Activated CD8-positive, alpha-beta memory T cell treated with anti-CD3 and anti-CD28 coated beads for 48 hours (primary cell): Measurements from ENCODE around the gene PPP1R14C.
A peak's percentile ranks its signal among the peaks of the same experiment; 100 is the strongest.

Experiments
- DNase-seq, 3 experiments: peaks; one replicate each; pipeline ENCODE4 v3.0.0-alpha.2; 2020; ENCODE audit warnings: low read depth in 2 of 3, low spot score in 2 of 3

The PPP1R14C gene, protein sequence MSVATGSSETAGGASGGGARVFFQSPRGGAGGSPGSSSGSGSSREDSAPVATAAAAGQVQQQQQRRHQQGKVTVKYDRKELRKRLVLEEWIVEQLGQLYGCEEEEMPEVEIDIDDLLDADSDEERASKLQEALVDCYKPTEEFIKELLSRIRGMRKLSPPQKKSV

DNA sequence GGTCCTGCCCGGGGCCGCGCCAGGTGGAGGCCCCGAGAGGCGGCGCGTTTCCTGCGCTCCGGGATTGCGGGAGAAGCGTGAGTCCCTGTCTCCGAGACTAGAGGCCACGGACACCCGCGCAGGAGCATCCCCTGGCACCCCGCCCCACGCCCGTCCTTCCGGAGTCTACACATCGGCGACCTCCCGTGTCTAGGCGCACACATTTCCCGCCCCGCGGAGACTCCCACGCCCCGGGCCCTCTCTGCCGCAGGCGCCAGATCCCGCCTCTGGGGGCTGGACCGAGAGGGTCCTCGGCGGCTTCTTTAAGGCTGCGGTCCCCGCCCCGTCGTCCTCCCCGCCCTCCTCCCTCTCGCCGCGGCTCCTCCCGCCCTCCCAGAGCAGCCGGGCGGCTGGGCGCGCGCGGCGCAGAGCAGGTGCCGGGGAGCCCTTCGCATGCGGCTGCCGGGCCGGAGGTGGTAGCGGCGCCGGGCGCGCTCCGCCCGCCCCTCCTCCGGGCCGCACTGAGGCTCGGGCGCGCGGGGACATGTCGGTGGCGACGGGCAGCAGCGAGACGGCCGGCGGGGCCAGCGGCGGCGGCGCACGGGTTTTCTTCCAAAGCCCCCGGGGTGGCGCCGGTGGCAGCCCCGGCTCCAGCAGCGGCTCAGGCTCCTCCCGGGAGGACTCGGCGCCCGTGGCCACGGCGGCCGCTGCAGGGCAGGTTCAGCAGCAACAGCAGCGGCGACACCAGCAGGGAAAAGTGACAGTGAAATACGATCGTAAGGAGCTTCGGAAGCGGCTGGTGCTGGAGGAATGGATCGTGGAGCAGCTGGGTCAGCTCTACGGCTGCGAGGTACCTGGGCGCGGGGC is at the start of gene PPP1R14C:
Gene PPP1R14C (plus strand): TSS at position 375 of the 846 bp plus-strand sequence. CDS start 149 bp downstream, at position 524.
- DNase-seq = peak in 2 of 3 experiments; percentile 3 to 6

DNA sequence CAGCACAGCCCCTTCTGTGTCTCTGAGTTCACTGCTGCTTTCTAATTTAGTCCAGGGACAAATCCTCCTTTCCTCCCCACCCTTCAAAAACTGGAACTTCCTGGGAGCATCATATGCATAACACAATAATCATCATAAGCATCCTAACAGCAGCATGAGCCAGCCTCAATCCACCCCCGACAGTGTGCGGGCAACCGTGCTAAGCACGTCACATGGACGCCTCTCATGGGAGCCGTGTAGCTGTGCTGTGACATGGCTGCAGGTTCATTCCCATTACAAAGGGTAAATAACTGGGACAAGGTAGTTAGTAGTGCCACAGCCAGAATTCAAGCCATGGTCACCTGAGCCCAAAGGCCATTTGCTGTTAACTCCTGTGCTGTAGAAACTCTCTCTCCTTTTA is 49.4 kb upstream of the PPP1R14C start:
- DNase-seq = no peak

DNA sequence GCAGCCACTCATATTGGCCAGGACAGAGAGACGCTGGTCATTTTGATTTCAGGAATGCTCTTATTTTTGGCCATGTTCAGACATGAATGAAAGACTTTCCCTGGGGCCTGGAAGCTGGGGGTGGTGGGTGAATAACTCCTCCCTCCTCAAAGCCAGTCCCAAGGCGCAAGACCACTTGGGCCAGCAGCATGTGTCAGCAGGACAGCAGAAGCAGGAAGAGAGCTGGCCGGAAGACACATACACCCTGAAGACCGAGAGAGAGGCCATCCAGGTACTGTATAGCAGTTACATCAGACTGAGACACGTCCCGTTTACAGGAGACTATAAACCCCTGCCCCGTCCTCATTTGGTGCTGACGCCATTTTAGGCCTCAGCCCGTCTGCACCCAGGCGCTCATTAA is 44.7 kb upstream of the PPP1R14C start:
- DNase-seq = no peak

DNA sequence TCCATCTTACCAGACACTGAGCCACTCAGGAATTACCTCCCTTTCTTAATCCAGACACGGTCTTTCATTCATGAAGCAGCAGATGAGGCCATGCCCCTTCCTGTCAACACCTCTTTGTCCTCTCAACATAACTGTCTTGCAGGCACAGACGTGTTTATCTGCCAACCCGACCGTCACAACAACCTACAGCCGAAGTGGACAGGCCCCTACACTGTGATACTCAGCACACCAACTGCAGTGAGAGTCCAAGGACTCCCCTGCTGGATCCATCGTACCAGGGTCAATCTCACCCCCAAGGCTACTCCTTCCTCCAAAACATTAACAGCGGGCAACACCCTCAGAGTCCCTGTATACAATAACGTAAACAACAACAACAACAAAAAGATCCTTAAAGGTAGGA is 43.3 kb upstream of the PPP1R14C start:
- DNase-seq = no peak

DNA sequence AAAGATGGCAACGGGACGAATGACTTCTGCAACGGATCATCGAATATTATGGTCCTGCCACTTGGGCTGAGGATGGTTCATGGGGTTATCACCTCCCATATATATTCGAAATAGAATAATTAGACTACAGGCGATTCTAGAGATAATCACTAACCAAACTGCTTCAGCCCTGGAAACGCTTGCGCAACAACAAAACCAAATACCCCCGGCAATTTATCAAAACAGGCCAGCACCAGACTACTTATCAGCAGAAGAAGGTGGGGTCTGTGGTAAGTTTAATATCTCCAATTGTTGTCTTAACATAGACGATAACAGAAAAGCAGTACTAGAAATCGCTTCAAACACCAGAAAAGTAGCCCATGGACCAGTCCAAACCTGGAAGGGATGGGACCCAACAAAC is 42.9 kb upstream of the PPP1R14C start:
- no peak for DNase-seq

DNA sequence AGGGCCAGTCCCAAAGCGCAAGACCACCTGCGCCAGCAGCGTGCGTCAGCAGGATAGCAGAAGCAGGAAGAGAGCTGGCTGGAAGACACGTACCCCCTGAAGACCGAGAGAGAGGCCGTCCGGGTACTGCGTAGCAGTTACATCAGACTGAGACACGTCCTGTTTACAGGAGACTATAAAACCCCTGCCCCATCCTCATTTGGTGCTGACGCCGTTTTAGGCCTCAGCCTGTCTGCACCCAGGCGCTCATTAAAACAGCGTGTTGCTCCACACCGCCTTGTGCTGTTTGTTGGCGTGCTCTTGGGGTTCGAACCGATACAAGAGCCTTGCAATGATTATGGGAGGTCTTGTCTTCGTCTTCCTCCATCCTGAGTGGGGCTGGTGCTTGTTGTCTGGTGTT is 42.1 kb upstream of the PPP1R14C start:
- DNase-seq = no peak

DNA sequence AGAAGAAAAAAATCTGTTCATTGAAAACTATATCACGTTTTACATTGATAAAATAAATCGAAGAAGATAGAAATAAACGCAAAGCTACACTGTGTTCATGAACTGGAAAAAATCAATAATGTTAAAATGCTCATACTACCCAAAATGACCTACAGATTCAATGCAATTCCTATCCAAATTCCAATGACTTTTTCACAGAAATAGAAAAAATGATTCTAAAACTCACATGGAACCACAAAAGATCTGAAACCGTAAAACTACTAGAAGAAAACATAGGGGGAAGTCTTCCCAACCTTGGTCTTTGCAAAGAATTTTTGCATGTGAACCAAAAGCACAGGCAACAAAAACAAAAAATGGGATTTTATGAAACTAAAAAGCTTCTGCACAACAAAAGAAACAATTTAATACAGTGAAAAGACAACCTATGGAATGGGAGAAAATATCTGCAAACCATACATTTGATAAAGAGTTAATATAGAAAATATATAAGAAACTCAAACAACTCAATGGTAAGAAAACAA is 40.0 kb upstream of the PPP1R14C start:
- DNase-seq = no peak

DNA sequence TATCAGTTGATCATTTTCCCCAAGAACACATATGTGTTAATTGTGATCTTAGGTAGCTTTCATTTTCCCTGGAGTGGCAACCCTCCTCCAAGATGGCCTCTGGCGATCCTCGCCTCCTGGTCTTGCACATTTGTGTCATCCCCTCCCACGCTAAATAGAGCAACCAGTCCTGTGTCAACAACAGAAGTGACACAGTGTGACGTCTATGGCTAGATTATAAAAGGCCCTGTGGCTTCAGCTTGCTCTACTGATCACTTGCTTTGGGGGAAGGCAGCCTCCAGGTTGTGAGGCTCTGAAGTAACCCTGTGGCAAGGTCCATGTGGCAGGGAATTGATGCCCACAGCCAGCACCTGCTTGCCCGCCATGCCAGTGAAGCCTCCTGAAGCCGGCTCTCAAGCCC is 30.6 kb upstream of the PPP1R14C start:
- DNase-seq = no peak

DNA sequence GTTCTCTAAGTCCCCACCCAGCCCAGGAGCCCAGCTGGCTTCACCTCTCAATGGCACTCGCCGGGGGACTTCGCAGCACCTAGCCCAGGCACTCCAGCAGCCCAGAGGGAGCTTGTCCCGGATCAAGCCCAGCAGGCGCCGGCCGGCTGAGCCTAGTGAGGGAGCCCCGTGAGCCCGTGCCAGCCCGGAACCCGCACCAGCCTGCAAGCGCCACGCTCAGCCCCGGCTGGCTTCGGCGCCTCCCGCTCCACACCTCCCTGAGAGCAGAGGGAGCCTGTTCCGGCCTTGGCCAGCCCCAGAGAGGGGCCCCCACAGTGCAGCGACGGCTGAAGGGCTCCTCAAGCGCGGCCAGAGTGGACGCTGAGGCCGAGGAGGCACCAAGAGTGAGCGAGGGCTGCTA is 27.1 kb upstream of the PPP1R14C start:
- no peak for DNase-seq

DNA sequence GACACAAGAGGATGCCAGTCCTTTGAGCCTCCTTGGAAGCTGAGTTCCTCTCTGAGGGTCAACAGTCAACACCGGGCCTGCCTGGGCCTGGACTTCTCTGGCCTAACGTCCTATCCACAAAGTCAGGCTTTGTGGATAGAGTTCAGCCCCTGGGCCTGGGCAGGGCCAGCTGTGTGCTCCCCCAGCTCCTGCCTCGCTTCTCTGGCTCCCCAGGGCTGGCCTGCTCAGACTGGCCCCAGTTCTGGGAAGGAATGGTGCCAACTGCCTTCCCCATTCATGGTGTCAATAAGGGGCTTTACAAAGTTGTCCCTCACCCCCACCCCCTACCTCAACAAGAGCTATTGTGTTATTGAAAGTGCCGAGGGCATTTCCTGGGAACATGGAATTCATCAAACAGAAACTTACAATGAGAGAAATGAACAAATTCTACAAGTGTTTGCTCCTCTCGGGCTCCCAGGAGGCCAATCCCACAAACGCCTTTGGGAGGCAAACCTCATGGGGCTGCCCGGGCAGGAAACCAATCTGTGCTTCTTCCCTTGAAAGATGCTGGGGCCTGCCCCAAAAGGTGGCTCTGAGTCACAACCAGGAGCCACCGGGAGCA is 26.5 kb upstream of the PPP1R14C start:
- no peak for DNase-seq

DNA sequence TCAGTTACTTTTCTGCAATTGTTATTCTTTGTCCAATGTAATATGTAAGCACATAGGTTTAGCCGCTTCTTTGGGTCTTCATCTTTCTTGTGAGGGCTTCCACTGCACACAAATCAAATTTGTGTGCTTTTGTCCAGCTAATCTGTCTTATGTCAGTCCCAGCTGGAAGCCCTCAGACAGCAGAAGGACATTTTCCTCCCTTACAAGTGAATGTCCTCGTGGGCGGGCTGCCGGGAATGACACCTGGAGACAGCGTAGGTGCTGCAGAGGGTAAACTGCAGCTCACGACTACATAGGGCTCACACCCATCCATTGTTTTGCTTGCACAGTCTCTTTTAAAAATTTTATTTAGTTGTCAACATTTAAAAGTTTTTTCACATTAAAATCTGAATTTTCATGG is 24.6 kb upstream of the PPP1R14C start:
- no peak for DNase-seq

DNA sequence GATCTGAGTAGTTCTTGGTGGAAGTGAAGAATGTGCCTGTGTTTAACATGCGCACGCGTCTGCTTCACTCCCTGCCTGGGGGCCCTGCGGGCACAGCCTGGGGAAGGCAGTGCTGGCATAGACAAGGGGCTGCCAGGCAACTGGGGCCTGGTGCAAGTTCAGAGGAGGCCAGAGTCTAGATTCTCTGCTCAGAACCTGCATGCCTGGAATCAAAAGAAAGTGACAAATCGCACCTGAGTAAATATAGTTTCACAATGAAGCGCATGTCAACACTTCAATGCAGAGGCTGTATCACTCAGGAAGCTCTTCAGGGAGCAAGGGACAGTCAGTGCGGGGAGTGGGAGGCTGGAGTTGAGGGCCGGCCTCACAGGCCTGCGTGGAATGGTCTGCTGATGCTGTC is 24.2 kb upstream of the PPP1R14C start:
- DNase-seq = no peak

DNA sequence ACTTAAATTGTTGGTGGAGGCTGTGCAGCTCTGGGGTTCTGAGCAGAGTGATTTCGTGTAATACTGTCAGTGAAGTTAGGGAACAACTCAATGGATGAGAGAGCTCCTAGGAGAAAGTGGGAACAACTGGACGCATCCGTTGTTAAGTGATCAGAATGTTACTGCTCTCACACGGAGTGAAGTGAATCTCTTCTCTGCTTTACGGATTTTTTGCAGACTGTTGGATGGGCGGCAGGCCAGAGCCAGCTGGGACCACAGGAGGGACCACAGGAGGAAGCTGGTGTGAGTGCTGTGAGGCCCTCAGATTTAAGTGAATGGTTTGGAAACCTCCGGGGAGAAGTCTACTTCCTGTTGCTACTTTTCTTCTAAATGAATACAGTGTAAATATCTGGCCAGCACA is 23.7 kb upstream of the PPP1R14C start:
- no peak for DNase-seq

DNA sequence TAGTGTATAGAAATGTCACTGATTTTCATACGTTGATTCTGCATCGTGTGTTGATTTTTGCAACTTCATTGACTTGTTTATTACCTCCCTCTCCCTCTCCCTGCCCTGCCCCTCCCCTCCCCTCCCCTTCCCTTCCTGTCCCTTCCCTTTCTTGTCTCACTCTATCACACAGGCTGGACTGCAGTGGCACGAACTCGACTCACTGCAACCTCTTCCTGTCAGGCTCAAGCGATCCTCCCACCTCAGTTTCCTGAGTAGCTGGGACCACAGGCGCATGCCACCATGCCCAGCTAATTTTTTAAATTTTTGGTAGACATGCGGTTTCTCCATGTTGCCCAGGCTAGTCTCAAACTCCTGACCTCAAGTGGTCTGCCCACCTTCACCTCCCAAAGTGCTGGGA is 19.2 kb upstream of the PPP1R14C start:
- DNase-seq = no peak

DNA sequence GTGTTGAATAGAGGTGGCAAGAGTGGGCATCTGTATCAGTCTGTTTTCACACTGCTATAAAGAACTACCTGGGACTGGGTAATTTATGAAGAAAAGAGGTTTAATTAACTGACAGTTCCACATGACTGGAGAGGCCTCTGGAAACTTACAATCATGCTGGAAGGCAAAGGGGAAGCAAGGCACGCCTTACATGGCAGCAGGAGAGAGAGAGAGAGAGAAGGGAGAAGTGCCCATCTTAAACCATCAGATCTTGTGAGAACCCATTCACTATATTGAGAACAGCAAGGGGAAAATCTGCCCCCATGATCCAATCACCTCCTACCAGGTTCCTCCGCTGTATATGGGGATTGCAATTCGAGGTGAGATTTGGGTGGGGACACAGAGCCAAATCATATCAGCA is 18.6 kb upstream of the PPP1R14C start:
- no peak for DNase-seq

DNA sequence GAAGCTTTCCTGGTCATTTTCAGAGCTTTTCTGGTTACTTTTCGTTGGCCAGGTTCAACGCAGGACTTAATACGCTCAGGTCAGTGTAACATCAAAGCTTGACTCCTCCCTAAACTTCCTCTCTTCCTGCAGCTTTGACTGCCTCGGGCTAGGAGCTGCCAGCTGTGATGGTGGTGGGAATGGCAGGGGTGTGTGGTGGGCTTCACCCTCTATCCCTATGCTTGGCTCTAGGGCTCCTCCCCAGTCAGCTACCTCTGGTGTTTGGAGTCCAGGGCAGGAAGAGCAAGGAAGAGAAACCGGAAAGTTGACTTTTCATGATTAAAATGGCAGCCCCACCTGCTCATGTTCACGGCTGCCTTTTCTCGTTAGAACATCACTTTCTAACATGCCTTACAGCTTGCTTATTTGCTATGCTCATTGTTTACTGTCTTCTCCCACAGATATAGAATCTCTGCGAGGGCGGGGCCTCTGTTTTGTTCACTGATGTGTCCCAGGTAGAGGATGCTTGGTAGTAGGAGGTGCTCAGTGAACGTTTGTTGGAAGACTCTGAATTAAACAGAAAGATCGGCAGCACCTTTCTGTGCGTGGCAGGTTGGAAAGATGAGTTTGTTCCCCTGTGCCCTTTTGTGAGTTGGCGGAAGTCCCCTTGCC is 16.1 kb upstream of the PPP1R14C start:
- DNase-seq = no peak

DNA sequence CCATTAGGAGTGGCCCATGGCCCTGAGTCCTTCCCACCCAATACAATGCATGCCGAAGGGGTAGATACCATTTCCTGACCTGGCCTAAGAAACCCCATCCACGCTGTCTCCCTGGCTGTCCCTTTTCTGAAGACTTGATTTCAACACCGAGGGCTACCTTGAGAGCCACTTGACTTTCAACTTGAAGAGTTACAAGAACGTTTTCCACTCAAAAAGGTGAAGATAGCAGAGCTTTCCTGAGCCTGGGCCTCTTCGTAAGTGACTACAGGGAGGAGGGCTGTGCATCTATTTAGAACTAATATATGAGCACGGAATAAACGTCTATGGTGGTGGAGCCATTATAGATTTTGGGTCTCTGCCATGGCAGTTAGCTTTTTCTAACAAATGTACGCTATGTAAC is 14.4 kb upstream of the PPP1R14C start:
- DNase-seq = no peak

DNA sequence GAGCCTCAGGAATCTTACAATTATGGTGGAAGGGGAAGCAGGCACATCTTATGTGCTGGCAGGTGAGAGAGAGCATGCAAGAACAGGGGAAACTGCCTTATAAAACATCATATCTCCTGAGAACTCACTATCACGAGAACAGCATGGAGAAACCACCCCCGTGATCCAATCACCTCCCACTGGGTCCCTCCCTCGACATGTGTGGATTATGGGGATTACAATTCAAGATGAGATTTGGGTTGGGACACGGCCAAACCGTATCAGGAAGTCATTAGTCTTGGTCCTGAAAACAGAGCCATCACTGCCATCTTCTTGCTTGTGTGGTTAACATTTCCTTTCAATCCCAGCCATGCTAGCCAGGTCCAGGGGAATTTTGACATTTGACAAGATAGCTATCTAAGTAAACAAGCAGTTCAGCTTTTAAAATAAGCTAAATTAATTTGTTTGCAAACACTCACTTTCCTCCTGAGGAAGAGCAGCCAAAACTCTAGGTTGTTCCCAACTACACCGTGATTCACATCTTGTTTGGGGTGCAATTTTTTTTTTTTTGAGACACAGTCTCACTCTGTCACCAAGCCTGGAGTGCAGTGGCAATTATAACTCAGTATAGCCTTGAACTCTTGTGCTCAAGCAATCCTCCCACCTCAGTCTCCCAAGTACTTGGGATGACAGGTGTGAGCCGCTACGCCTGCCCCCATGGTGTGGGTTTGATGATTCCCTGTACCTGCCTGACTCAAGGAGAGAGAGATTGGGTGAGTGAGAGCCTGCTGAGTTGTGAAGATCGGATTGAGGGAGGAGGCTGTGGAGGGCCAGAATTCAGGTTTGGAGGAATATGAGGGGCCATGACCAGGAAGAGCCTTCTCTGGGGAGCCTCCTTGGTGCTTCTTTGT is 13.0 kb upstream of the PPP1R14C start:
- no peak for DNase-seq

DNA sequence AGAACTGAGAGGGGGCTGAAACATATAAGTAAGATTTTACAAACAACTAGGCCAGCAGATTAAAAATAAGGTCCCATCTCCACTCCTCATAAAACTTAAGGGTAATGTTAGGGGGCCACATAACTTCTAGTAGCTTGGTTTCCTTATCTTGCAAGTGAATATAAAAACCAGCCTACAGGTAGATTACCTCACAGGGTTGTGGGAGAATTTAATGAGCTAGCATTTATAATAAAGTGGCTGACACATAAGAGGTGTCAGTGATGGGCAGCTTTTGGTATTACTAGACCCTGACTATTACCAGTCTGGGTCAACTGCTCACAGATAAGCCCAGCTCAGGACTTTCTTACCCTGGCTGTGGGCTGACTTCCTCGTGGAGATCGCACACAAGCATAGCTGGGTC is 9.2 kb upstream of the PPP1R14C start:
- DNase-seq = no peak

DNA sequence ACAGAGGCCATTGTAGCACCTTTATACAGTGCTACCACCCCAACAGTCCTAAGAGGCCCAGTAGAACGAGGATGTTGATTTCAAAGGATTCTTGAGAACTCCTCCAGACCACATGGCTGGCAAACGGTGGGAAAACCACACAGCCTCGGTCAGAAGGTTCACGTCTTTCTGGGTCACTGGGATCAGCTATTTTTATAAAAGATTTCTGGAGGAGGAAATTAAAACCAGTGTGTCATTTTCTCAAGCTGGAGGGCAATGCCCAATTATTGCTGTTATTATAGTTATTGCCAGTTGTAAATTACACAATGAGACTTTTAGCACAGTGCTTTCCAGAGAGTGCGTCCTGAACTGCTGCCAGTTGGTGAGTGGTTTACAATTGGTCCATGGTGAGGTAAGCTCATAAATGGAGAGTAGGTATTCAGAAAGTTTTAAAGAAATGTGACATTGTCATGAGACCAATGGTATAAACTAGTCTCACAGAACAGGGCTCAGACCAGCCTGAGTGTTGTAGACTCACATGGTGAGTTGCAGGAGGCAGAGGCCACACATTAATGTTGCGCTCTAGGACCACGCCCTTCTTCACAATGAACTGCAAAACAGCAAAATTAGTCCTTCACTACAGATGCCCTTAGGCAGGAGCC is 8.4 kb upstream of the PPP1R14C start:
- no peak for DNase-seq
